Neural progenitor cell (in vitro differentiated cells): ENCODE data around the gene LMF1. TPM values are rescaled to one million over a fixed set of nuclear protein-coding genes. Genes with fewer than 3 reads are reported as not detected.

Experiments used
- DNase-seq: peaks from one replicate; pipeline ENCODE4 v3.0.0-alpha.2; 2016; ENCODE audit warnings: low spot score
- H2AFZ ChIP-seq: fragments of 200-600 bp; sonication (generic); replicated peaks from 2 replicates; pipeline ENCODE4 v1.6.1; 2016; ENCODE audit warnings: antibody characterized with exemption
- H3F3A ChIP-seq: fragments of 200-600 bp; sonication (generic); 2 replicates; pipeline ENCODE4 v1.6.1; 2016; ENCODE audit warnings: antibody characterized with exemption, low read depth
- H3K27ac ChIP-seq: fragments of 200-600 bp; sonication (generic); 2 replicates; pipeline ENCODE4 v1.5.1; 2016; ENCODE audit warnings: mild to moderate bottlenecking
- H3K27me3 ChIP-seq: fragments of 200-600 bp; sonication (generic); 2 replicates; pipeline ENCODE4 v1.6.1; 2016; ENCODE audit warnings: mild to moderate bottlenecking, moderate library complexity
- H3K36me3 ChIP-seq: fragments of 200-600 bp; sonication (generic); 2 replicates; pipeline ENCODE4 v1.5.1; 2016
- H3K4me1 ChIP-seq: fragments of 200-600 bp; sonication (generic); 2 replicates; pipeline ENCODE4 v1.6.1; 2016; ENCODE audit warnings: mixed run types
- H3K4me2 ChIP-seq: fragments of 200-600 bp; sonication (generic); 2 replicates; pipeline ENCODE4 v1.6.1; 2016
- H3K4me3 ChIP-seq: fragments of 200-600 bp; sonication (generic); 2 replicates; pipeline ENCODE4 v1.5.1; 2016
- H3K79me2 ChIP-seq: fragments of 200-600 bp; sonication (generic); 2 replicates; pipeline ENCODE4 v1.6.1; 2016; ENCODE audit warnings: low read depth
- H3K9ac ChIP-seq: fragments of 200-600 bp; sonication (generic); 2 replicates; pipeline ENCODE4 v1.6.1; 2016
- H3K9me3 ChIP-seq: fragments of 200-600 bp; sonication (generic); 2 replicates; pipeline ENCODE4 v1.5.1; 2016; ENCODE audit warnings: low read depth
- H4K20me1 ChIP-seq: fragments of 200-600 bp; sonication (generic); 2 replicates; pipeline ENCODE4 v1.6.1; 2016; ENCODE audit warnings: low read depth
- H3K27ac Mint-ChIP-seq: 3 replicates; pipeline ENCODE4 v1.8.0; 2021; ENCODE audit warnings: mixed read lengths
- H3K27me3 Mint-ChIP-seq: 2 replicates; pipeline ENCODE4 v1.8.0; 2022; ENCODE audit warnings: low read depth, mild to moderate bottlenecking, inconsistent platforms, moderate library complexity, mixed read lengths; ENCODE audit not compliant: insufficient read depth
- H3K36me3 Mint-ChIP-seq: 3 replicates; pipeline ENCODE4 v1.8.0; 2021; ENCODE audit warnings: mixed read lengths
- H3K4me1 Mint-ChIP-seq: 3 replicates; pipeline ENCODE4 v1.8.0; 2021; ENCODE audit warnings: mixed read lengths
- H3K4me3 Mint-ChIP-seq: 3 replicates; pipeline ENCODE4 v1.8.0; 2021; ENCODE audit warnings: mild to moderate bottlenecking, moderate library complexity, mixed read lengths
- H3K9me3 Mint-ChIP-seq: 3 replicates; pipeline ENCODE4 v1.8.0; 2020; ENCODE audit warnings: mixed read lengths
- EZH2 ChIP-seq: fragments of 200-600 bp; sonication (generic); IDR thresholded peaks from 2 replicates; pipeline ENCODE4 v1.6.1; 2017; ENCODE audit warnings: antibody characterized with exemption, mild to moderate bottlenecking, moderate library complexity
- EZH2phosphoT487 ChIP-seq: fragments of 200-600 bp; sonication (generic); IDR thresholded peaks from 2 replicates; pipeline ENCODE4 v1.6.1; 2017; ENCODE audit warnings: antibody characterized with exemption
- total RNA-seq: library from RNA; depleted of rRNA; stranded (reverse); fragments of >200 nt; gene quantifications from 2 replicates; pipeline ENCODE4 v1.2.3, GENCODE V29; 2015; ENCODE audit warnings: low replicate concordance
- TF ChIP-seq, protein P1 (sequence below): fragments of 200-600 bp; sonication (generic); IDR thresholded peaks from 2 replicates; pipeline ENCODE4 v1.5.1; 2017; ENCODE audit warnings: antibody characterized with exemption, mild to moderate bottlenecking

The LMF1 gene
- total RNA-seq, 1 donor from 2014 or later = 3.4 TPM

DNA sequence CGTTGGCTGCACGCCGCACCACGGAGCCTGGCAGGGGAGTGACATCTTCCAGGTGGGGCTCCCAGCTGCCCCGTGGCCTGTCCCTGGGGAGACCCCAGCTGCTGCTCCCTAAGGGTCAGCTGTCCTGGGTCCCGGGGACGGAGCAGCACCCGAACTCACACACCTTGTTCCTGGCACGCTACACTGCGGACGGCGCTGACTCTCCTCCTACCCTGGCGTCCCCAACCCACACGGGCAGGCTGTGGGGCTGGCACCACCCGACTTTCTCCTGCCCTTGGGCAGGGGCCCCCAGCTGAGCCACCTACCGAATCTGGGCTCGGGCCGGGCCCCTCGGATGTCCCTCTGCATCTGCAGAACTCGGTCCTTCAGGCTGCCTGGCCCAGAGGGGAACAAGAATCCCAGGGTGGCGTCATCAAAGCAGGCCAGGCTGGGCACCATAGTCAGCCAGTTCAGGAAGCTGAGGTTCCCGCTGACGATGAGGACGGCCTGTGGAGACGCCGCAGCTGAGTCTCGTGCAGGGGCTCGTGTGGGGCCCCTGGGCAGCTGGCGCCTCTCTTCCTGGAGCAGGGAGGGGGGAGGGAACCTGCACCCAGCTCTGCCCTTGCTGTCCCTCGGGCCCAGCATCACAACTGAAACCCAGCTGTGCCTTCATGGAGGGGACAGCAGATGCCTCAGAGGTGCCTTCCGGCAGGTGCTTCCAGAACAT, 99.8 kb downstream of the LMF1 start:
- H3K9ac ChIP-seq = no peak overlapping the region
- H3K4me1 ChIP-seq = no peaks in the 10 kb centered on the region
- no peaks in the 10 kb centered on the region for H3K4me1 Mint-ChIP-seq
- peaks cover 7% of the 10 kb centered on the region for H3K36me3 Mint-ChIP-seq
- H3K4me3 ChIP-seq = no peak overlapping the region
- H3K36me3 ChIP-seq = no peaks in the 10 kb centered on the region
- no peaks in the 10 kb centered on the region for H4K20me1 ChIP-seq
- no peaks in the 10 kb centered on the region for H3F3A ChIP-seq
- TF ChIP-seq, protein P1, sequence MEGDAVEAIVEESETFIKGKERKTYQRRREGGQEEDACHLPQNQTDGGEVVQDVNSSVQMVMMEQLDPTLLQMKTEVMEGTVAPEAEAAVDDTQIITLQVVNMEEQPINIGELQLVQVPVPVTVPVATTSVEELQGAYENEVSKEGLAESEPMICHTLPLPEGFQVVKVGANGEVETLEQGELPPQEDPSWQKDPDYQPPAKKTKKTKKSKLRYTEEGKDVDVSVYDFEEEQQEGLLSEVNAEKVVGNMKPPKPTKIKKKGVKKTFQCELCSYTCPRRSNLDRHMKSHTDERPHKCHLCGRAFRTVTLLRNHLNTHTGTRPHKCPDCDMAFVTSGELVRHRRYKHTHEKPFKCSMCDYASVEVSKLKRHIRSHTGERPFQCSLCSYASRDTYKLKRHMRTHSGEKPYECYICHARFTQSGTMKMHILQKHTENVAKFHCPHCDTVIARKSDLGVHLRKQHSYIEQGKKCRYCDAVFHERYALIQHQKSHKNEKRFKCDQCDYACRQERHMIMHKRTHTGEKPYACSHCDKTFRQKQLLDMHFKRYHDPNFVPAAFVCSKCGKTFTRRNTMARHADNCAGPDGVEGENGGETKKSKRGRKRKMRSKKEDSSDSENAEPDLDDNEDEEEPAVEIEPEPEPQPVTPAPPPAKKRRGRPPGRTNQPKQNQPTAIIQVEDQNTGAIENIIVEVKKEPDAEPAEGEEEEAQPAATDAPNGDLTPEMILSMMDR = no peak
- TF ChIP-seq EZH2 = no peak
- TF ChIP-seq EZH2phosphoT487 = no peak
- H3K27ac ChIP-seq = no peak overlapping the region
- no peak overlapping the region for H2AFZ ChIP-seq
- no peak overlapping the region for H3K27ac Mint-ChIP-seq
- H3K27me3 Mint-ChIP-seq = peaks cover 2% of the 10 kb centered on the region
- no peak for DNase-seq
- H3K4me2 ChIP-seq = no peak overlapping the region
- no peaks in the 10 kb centered on the region for H3K79me2 ChIP-seq
- no peak overlapping the region for H3K4me3 Mint-ChIP-seq
- no peaks in the 10 kb centered on the region for H3K9me3 Mint-ChIP-seq
- H3K9me3 ChIP-seq = no peaks in the 10 kb centered on the region
- no peaks in the 10 kb centered on the region for H3K27me3 ChIP-seq

DNA sequence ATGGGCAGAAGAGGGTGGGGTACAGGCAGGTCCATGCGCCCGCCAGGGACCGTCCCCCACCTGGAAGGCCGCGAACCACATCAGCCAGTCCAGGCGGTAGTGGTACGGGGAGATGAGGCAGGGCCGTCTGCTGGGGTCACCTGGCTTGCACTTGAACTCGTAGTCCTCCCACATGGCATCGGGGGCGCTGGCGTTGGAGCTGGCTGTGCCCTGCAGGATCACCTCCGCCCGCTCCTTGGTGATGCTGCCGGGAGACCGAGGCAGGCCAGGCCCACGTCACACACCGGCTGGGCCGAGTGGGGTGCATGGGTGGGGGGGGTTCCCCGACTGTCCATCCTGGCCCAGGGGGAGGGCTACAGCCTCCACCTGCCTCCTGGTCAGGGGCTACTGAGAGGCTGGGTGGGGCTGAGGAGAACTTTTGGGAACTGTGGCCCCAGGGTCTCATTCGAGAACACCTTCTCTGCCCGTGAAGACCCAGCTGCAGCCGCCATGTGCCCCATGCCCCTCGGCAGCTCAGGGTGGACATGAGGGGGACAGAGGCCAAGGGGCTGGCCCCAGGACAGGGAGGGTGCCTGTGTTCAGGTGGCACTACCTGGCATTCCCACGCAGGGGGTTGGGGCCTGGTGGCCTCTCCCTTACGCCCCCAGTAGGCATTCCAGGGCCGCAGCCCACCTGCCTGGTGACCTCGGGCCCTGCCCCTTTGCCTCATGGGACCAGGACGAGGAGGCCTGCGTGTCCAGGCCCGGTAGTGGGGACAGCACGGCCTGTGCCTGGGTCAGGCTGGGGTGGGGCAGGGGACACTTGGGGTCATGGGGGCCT, 100.8 kb downstream of the LMF1 start:
- Histone ChIP-seq H2AFZ (no peak overlapping the region), H3K27me3 (no peaks in the 10 kb centered on the region), H4K20me1 (no peaks in the 10 kb centered on the region), H3K27ac (no peak overlapping the region), H3K4me3 (no peak overlapping the region), H3K4me2 (no peak overlapping the region), H3K9ac (no peak overlapping the region), H3K4me1 (no peaks in the 10 kb centered on the region), H3K9me3 (no peaks in the 10 kb centered on the region), H3K36me3 (no peaks in the 10 kb centered on the region), H3K79me2 (no peaks in the 10 kb centered on the region), H3F3A (no peaks in the 10 kb centered on the region)
- Mint-ChIP-seq H3K4me1 (no peaks in the 10 kb centered on the region), H3K27ac (no peak overlapping the region), H3K36me3 (peaks cover 7% of the 10 kb centered on the region), H3K9me3 (no peaks in the 10 kb centered on the region), H3K4me3 (no peak overlapping the region), H3K27me3 (peaks cover 2% of the 10 kb centered on the region)
- no peak for DNase-seq
- TF ChIP-seq EZH2phosphoT487 (no peak), EZH2 (no peak)
- TF ChIP-seq, protein P1 = no peak

DNA sequence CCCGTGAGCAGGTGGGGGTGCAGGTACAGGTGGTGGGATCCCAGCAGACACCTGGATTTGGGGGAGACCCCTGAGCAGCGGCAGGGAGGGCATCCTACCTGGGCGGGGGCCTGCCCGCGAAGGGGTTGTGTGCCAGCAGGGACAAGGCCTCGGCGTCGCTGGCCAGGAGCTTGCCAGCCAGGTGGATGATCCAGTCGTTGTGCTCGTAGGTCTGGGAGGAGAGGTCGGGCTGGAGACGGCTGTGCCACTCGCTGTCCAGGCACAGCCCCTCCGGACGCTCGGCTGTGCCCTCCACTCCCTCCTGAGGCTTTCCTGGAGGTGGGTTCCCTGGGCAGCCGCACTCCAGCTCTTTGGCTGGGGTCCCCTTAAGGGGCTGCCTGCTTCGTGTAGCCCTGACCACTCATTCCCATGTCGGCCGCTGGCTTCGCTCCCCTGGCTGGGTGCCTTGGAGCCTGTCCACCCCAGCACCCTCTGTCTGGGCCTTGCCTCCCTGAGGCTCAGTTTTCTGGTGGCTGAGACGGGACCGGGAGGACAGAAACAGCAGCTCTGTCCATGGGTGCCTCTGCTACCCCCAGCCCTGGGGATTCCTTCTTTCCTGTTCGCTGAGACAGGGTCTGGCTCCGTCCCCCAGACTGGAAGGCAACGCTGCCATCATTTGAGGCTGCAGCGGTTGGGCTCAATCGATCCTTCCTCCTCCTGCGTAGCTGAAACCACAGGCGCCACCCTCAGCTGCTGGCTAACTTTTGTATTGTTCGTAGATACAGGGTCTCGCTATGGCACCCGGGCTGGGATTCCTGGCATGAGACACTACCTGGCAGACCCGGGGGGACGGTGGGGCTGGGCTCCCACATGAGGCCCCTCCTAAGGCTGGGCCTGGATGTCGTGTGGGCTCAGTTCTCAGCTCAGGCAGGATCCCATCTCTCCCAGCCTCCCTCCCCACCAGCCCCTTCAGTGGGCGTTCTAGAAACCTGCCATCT, 101.7 kb downstream of the LMF1 start:
- H3K36me3 ChIP-seq = no peaks in the 10 kb centered on the region
- H3K4me3 ChIP-seq = no peak overlapping the region
- no peak overlapping the region for H2AFZ ChIP-seq
- no peak overlapping the region for H3K4me2 ChIP-seq
- Mint-ChIP-seq H3K36me3 (peaks cover 8% of the 10 kb centered on the region), H3K27me3 (peaks cover 2% of the 10 kb centered on the region), H3K4me1 (no peaks in the 10 kb centered on the region), H3K27ac (no peak overlapping the region), H3K4me3 (no peak overlapping the region), H3K9me3 (no peaks in the 10 kb centered on the region)
- no peak for TF ChIP-seq EZH2phosphoT487
- TF ChIP-seq, protein P1 = no peak
- TF ChIP-seq EZH2 = no peak
- H3K9me3 ChIP-seq = no peaks in the 10 kb centered on the region
- no peaks in the 10 kb centered on the region for H3K27me3 ChIP-seq
- no peak overlapping the region for H3K27ac ChIP-seq
- no peaks in the 10 kb centered on the region for H4K20me1 ChIP-seq
- DNase-seq = no peak
- no peaks in the 10 kb centered on the region for H3F3A ChIP-seq
- no peak overlapping the region for H3K9ac ChIP-seq
- no peaks in the 10 kb centered on the region for H3K79me2 ChIP-seq
- no peaks in the 10 kb centered on the region for H3K4me1 ChIP-seq
